RPMI8226 (cell line): Measurements from ENCODE around the gene MAPK7.

Experiments
- DNase-seq: peaks from one replicate; pipeline ENCODE4 v3.0.0-alpha.2; 2015

Gene MAPK7

DNA sequence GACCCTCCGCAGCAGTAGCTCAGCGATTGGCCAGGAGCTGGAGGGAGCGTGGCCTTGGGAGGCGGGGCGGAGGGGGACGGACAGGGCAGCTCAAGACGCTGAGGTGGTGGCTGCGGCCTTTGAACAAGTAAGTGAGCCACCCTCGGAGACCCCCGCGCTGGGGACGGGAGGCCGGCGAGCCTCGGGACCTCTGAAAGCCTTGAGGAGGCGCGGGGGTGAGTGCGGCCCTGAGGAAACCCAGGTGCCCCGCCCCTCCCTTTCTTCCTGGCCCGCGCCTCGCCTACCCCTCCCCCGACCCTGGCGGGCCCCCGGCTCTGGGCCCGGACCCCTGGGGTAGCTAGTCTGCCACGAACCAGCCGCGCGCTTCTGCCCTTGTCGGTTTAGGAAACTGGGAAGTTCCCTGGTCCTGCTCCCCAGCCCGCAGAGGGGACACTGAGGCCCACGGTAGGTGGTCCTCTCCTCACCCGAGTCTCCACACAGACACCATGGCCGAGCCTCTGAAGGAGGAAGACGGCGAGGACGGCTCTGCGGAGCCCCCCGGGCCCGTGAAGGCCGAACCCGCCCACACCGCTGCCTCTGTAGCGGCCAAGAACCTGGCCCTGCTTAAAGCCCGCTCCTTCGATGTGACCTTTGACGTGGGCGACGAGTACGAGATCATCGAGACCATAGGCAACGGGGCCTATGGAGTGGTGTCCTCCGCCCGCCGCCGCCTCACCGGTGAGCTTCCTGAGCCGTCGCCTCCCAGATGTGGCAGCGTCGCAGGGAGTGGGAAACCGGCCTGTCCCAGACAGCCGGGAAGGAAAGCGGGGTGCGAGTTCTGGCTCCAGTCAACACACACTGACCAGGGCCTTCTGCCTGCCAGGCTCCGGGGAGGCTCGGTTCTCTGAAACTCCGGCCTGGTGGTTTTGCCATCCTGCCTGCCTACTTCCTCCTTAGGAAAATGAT is at the start of gene MAPK7:
MAPK7 (plus strand) TSS at position 83 of the 945 bp plus-strand sequence; CDS start at position 486, 403 bp downstream.
- DNase-seq = no peak

DNA sequence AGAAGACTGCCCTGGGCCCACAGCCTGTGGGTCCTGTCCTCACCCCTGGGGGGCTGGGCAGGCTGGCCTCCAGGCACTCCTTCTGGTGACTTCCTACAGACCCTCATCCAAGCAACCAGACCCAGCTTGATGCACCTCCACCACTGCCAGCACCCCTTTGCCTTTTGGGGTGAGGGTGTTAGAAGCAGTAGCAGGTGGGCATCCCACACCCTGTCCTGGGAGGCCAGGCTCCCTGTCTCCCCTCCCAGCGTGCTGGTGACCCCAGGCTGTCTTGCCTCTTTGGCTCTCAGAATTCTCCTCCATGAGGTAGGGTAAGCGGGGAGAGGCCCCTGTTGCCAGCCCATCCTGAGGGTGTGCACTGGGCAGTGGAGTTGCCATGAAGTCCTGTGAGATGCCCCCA is 49.2 kb upstream of the MAPK7 start:
- DNase-seq = no peak

- no peak for DNase-seq
Measured at GRCh38 chr17:19329839-19330238, 48.5 kb upstream of the MAPK7 start.

GRCh38 chr17:19330271-19330670 is 48.0 kb upstream of the MAPK7 start:
- no peak for DNase-seq

DNA sequence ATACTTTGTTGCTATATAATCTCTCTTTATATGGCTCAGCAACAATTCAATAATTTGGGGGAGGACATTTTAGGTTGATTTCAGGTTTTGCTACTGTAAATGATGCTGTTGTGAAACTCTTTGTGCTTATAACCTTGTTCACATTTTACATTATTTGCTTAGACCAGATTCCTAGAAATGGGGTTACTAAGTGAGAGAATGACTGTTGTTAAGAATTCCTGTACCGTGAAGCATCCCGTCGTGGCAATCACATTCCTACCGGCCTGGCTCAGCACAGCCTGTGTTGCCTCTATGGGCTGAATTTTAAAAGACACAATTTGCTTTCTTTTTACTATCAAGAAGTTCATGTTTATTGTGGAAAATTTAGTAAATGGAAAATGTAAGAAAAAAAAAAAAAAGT is 47.2 kb upstream of the MAPK7 start:
- DNase-seq = no peak

DNA sequence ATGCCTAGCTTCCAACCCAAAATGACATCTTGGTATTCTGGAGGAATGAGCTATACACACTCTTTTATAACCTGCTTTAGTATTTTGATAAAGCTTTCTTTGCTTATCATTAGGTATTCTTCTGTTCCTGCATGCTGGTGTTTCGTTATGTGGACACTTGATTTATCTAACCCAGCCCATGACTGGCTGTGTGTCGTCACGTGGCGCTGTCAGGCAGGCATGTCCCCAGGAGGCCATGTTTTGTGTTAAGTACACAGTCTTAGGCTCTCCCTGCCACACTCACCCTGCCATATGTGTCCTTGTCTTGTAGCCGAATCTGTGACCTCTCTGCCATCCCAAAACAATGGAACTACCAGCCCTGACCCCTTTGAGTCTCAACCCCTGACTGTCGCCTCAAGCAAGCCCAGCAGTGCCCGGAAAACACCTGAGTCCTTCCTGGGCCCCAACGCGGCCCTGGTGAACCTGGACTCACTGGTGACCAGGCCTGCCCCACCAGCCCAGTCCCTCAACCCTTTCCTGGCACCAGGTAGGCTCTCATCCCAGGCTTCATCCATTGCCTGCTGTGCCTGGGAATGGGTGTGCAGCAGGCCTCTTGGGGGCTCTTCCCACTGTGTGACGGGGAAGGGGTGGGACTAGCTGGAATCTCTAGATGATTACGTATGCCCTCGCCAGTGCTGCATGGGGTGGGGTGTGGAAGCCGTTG is 46.6 kb upstream of the MAPK7 start:
- DNase-seq = no peak

GRCh38 chr17:19332371-19333131 is 45.7 kb upstream of the MAPK7 start:
- DNase-seq = no peak

- DNase-seq = no peak
Measured at GRCh38 chr17:19333132-19333440, 45.2 kb upstream of the MAPK7 start.

DNA sequence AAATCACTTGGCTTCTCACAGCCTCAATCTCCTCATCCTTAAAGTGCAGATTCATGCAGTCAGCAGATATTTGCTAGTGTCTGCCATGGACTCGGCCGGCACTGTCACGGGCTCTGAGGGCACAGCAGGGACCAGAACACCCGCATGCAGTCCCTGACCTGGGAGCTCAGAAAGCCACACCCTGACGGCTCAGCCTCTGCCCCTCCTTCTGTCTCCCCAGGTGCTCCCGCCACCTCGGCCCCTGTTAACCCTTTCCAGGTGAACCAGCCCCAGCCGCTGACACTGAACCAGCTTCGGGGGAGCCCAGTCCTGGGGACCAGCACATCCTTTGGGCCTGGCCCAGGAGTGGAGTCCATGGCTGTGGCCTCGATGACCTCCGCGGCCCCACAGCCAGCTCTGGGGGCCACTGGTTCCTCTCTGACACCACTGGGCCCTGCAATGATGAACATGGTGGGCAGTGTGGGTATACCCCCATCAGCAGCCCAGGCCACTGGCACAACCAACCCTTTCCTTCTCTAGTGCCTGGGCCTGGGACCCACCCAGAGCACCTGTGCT is 44.5 kb upstream of the MAPK7 start:
- no peak for DNase-seq

DNA sequence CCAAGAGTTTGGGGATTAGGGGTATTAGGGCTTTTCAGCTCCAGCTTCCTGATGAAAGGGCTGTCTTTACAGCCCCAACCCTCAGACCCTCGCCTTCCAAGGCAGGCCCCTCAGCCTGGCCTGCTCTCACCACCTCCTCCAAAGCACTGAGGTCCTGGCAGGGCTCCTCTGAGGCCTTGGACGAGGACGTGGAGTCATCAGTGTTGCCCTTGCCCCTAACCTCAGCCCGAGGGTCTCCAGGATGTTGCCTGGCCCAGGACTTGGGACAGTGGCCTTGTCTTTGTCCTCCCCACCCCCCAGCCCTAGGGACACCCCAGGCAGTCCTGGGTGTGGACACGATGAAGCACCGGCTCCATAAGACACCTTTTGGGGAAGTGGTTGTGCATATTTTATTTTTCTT is 44.0 kb upstream of the MAPK7 start:
- no peak for DNase-seq

DNA sequence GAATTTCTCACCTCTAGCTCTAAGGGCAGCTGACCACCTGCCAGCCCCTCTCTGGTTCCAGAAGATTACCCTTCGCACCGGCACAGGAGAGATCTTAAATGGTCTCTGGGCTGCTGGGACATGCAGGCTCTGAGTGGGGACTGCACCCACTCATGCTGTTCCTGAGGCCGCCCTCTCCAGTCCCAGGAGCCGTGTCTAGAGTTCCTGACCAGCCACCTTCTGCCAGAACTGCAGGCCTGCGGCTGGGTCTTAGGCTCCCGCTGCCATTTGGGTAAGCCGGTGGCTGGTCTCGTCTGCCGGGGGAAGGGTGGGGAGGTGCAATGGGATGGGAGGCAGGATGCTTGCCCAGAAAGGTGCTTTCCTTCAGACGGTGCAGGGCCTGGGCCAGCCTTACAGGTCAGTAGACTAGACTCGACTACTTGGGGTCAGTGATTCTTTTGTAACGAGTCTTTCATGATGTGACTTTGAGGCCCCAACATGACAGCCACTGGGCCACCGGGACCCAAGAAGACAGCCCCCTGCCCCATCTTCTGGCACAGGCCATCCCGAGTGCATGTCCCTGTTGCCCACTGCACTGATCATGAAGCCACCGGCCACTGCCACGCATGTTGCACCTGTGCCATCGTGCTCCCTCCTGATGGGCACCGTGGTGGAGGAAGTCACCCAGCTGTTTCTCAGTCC is 42.2 kb upstream of the MAPK7 start:
- no peak for DNase-seq

GRCh38 chr17:19336938-19337711 is 41.2 kb upstream of the MAPK7 start:
- DNase-seq = no peak

DNA sequence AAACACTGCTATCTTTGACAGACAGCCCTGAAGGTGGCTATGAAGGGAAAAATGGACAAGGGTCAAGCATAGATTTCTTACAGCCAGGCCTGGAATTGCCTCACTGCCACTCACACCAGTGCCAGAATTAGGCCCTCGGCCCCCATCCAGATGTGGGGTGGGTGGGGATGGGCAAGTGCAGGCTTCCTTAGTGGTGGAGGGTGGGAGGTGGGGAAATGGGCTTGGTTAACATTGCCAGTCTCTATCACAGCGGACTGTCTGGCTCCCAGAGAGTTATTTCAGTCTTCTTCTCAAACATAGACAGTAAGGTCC is 40.6 kb upstream of the MAPK7 start:
- DNase-seq = no peak

DNA sequence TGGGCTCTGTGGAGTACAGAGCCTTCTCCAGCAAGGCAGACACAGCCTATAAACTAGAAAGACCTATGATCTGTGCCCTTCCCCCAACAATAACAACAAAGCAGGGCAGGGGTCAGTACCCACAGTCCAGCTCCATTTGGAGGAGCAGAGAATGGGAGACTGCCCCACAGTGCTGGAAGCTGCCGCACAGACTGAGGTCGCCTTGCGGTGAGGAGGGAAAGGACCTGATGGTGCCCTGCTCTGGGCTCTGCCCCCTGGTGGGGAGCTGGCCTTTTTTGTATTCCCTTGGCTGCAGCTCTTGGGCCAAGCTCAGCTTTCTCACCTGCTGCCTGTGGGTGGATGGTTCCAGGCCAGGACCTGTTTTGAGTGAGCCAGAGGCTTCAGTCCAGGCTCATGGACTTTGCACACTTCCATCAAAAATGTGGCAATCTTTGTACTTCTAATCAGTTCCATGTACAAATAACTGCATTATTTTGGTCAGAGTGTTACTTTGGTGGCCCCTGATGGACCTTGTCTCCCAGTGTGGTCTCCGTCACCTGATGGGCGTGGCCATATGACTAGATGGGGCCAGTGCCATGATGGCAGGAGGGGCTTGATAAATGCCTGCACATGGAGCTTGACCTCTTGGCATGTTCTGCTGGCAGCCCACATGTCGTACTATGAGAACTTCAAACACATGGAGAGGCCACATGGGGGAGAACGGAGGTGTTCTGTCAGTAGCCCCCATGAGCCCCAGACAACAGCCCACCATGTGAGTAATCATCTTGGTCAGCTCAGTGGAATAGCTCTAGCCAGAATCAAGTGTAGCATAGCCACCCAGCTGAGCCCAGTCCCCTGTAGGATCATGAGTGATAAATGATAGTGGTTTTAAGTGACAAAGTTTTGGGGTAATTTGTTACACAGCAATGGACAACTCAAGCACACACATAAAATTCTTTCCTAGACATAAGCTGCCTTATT is 40.0 kb upstream of the MAPK7 start:
- DNase-seq = peak; percentile 80

GRCh38 chr17:19339341-19339815 is 38.9 kb upstream of the MAPK7 start:
- DNase-seq = no peak

DNA sequence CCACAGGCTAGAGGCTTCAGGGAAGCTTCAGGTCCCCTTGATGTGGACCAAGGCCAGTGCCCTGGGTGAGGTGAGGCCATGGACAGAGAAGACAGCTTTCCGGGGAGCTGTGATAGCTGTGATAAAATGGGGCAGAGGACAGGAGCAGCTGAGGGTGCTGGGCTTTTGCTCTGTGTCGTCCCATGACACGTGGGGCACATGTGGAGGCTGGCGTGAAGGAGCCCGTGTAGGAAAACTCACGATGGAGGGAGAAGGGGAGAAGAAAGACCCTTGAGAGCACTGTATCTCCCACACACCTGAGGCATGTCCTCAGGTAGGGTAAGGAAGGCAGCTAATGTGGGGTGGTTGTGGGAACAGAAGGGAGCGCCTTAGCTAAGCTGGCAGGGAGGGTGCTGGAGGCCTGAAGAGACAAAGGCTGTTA is 37.1 kb upstream of the MAPK7 start:
- DNase-seq = no peak

GRCh38 chr17:19341641-19342610 is 36.4 kb upstream of the MAPK7 start:
- DNase-seq = no peak

GRCh38 chr17:19342611-19343255 is 35.6 kb upstream of the MAPK7 start:
- DNase-seq = no peak

GRCh38 chr17:19343256-19343630 is 35.1 kb upstream of the MAPK7 start:
- no peak for DNase-seq
